GM10266 (cell line): ENCODE measurements around the gene RCAN3.

Experiments used
- DNase-seq: peaks from one replicate; pipeline ENCODE4 v3.0.0; 2012; ENCODE audit errors: extremely low spot score
- TF ChIP-seq, protein P1 (sequence below): IDR thresholded peaks from 2 replicates; pipeline ENCODE4 v1.5.1; 2012; ENCODE audit warnings: mild to moderate bottlenecking, low read depth; ENCODE audit not compliant: control insufficient read depth, insufficient read depth; ENCODE audit errors: missing control alignments

Gene RCAN3

DNA sequence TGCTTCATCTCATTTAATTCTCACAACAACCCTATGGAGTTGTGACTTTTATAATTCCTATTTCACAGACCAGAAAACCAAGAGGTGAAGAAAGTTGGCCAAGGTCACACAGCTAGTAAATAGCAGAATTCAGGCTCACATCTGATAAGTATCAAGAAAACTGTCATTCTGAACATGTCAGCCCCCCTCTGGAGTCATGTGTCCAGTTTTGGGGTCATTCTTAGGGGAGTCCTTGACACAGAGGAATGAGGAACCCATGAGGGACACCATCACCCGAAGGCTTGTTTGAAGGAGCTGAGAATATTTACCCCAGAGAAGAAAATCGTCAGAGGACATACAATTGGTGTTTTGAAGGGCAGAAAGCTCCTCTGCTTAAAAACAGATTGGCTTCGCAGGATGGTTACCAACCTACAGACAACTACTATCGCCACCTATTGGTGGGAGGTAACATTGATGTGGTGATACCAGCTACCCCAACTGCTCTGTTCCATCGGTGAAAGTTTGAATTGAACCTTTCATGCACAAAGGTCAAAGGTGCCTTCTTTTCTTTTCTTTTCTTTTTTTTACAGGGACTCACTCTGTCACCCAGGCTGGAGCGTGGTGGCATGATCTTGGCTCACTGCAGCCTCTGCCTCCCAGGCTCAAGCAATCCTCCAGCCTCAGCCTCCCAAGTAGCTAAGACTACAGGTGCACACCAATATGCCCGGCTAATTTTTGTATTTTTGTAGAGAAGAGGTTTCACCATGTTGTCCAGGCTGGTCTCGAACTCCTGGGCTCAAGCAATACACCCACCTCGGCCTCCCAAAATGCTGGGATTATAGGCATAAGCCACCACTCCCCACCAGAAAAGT, 84.6 kb downstream of the RCAN3 start:
- TF ChIP-seq, protein P1, sequence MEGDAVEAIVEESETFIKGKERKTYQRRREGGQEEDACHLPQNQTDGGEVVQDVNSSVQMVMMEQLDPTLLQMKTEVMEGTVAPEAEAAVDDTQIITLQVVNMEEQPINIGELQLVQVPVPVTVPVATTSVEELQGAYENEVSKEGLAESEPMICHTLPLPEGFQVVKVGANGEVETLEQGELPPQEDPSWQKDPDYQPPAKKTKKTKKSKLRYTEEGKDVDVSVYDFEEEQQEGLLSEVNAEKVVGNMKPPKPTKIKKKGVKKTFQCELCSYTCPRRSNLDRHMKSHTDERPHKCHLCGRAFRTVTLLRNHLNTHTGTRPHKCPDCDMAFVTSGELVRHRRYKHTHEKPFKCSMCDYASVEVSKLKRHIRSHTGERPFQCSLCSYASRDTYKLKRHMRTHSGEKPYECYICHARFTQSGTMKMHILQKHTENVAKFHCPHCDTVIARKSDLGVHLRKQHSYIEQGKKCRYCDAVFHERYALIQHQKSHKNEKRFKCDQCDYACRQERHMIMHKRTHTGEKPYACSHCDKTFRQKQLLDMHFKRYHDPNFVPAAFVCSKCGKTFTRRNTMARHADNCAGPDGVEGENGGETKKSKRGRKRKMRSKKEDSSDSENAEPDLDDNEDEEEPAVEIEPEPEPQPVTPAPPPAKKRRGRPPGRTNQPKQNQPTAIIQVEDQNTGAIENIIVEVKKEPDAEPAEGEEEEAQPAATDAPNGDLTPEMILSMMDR, result peak; percentile 80
- DNase-seq, result peak; percentile 77

DNA sequence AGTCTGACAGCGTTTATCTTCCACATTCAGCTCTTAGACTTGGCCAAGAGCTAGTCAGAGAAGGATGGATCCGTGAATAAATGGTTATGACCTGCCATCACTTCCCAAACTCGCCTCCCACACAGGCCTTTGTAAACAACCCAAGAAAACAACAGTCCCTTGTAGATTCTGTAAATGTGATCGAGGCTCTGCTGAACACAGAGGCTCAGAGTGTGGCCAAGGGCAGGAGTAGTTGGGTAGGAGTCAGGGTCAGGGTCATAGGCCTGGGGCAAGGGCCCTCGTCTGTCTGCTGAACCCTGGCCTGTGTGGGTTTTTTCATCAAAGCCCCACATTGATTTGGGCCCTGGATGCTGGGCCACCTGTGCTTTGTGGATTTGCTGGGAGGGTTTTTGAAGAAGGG, 85.9 kb downstream of the RCAN3 start:
- TF ChIP-seq, protein P1, result no peak
- no peak for DNase-seq

DNA sequence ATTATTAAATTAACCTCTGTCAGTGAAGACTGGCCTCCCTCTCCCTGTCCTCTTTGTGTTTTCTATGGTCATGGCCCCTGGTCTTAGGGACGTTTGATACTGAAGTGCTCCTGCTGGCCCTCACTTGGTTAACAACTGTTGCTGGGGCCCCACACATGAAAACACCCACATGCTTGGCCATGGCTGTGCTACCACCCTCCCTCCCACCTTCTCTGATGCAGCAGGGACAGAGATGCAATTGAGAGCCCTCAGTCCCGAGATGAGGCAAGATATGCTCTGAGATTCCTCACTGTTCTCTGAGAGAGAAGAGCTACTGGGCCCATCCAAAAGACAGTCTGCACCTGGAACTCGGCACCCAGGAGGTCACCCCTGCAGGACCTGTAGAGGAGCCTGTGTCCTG, 86.6 kb downstream of the RCAN3 start:
- TF ChIP-seq, protein P1, result no peak
- no peak for DNase-seq
